GM19238 (cell line): Measurements from ENCODE around the gene ZNF337.
"Not testable (repeated sequence)": the region's sequence is repeated elsewhere in the genome, so short reads cannot be mapped to it uniquely, and the experiment has no call there.

ENCODE experiments used
- DNase-seq: peaks from one replicate; pipeline ENCODE4 v3.0.0; 2011; ENCODE audit warnings: low spot score; ENCODE audit not compliant: insufficient read length

Gene ZNF337

DNA sequence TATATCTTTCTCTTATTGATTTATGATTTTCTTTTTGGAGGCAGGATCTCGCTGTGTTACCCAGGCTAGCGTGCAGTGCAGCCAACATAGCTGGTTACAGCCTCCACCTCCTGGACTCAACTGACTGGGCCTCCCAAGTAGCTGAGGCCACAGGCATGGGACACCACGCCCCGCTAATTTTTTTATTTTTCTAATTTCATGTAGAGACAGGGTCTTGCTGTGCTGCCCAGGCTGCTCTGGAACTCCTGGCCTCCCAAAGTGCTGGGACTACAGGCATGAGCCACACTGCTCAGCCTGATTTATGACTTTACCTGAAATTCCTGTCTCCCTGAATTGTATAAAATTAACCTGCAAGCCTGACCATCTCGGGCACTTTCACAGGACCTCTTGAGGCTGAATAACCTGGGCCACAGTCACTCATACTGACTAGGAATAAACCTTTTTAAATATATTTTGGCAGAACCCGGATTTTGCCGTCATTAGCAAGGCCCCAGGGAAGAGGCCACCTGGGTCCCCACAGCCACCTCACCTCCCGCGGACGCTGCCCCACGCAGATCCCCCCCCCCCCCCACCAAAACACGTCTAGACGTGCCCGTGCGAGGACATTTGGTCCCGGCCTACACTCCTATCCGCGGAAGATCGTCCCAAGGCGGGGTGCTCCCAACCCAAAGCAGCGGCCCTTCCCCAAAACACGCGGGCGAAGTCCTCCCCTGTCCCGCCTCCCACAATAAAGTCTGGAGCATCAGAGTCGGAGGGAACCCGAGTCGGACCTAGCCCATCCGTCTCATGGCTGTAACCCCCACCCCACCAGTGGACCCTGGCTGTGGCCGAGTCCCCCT lies 902 bp downstream of the ZNF337 start:
- no peak for DNase-seq

DNA sequence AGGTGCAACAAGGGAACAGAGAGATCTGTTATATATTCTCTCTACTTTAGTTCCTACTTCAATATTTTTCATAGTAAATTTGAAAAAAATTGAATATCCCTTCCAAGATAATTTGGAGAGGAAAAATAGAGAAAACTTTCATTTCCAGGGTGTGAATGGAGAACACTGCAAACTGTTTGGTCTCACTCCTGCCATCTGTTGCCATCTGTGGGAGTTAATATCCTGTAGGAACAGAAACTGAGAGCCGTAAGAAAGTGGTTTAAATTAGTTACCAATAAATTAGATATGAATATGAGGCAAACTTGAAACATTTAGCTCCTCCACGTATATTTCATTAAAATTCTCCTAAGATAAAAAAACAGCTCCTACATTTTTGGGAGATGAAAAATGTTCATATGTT lies 4.2 kb downstream of the ZNF337 start:
- DNase-seq, result no peak

DNA sequence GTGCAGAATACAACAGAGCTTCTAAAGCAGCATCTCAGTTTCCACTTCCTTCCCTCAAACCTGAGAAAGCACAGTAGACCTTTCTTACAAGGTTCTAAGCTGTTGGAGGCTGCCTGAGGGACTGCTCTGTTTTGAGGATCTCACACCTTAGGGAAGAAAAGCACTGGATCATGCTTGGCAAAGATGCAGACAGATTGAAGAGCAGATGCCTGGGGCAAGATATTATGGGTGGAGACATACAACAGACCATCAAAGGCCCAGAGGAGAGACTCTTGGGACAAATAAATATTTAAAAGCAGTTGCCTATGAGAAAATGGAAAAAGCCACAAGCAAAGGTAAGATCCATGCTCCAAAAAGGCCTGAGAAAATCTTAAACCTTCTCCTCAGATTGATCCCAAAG lies 6.2 kb downstream of the ZNF337 start:
- no peak for DNase-seq

- DNase-seq, result no peak
Observed at GRCh38 chr20:25686081-25687067, 10.3 kb downstream of the ZNF337 start.

DNA sequence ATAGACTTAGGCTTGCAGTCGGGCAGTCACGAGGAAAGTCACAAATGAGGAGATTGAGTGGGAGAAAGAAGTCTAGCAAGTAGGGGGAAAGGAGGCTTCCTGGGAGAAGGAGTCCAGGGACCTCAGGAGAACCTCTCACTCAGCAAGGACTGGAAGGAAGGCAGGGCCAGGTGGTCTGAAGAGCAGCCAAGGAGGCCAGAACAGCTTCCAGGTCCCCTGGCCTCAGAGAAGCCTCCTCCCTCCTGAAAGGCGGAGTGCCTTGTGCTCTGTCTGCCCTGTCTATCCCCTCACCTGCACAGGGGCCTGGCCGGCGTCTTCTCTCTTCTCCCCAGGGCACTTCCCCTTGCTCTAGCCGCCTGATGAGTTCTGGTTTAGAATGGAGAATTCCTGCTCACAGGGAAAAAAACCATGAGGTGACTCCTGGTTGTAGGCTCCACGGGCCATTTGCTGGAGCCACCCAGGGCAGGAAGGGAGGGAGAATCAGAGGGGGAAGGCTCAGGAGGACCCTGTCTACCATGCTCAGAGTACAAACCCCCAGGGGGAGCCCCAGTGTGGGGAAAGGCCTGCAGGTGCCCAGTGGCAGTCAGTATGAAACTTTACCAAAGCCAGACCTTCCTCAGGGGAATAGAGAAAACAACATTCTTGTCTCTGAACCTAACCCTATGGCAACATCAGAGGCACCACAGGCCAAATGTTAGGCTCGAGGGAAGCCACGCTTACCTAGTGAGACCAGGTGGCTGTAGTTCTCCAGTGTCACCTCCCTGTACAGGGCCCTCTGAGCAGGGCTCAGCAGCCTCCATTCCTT lies 11.2 kb downstream of the ZNF337 start:
- DNase-seq, result no peak

GRCh38 chr20:25683826-25684225 lies 12.8 kb downstream of the ZNF337 start:
- not testable (repeated sequence) for DNase-seq

DNA sequence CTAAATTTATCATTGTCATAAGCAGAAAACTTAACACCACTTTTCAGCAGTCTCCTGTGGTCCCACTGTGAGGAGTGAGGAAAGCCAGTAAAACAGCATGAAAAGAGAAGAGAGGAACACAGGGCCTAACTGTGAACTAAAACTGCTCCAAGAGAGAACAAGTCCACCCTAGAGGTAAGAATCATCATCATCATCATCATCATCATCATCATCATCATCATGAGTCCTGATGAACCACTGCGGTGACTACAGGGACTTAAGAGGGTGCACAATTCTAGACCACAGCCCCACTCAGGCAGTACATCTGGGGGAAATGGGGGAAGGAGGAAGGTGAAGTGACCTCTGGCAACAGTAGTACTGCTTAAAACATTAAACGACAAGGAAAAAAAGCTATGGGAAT lies 13.6 kb downstream of the ZNF337 start:
- no peak for DNase-seq

DNA sequence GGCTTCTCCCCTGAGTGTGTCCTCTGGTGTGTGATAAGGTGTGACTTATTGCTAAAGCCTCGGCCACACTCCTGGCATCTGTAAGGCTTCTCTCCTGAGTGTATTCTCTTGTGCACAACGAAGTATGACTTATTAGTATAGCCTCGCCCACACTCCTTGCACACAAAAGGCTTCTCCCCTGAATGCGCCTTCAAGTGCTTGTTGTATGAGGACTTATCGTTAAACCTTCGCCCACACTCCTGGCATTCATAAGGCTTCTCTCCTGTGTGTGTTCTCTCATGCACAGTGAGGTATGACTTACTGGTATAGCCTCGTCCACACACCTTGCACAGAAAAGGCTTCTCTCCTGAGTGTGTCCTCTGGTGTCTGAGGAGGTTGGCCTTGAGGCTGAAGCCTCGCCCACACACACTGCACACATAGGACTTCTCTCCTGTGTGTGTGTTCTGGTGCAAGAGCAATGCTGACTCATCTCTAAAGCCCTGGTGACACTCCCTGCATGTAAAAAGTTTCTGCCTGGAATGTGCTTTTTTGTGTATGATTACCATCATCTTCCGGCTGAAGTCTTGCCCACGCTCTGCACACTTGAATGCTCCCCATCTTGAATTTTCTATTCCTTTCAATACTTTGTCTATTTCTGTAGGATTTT lies 20.4 kb downstream of the ZNF337 start:
- no peak for DNase-seq

GRCh38 chr20:25675161-25675560 lies 21.5 kb downstream of the ZNF337 start:
- DNase-seq, result no peak

DNA sequence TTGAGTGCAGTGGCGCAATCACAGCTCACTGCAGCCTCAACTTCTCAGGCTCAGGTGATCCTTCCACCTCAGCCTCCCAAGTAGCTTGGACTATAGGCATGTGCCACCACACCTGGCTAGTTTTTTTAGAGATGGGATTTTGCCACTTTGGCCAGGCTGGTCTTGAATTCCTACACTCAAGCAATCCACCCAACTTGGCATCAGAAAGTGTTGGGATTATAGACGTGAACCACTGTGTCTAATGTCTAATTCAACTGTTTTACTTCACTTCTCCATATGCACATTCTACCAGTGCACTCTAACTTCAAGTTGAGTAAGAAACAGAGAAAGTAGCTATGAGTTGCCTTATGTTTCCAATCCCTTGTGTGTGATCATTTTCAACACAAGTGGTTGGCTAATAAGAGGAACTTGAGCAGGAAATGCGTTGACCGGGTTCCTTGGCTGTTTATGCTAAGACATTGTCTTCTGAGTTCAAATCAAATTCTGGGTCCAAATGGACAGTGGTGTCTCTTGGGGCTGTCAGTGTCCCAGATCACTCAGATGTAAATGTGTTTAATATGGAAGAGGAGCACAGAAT lies 23.9 kb downstream of the ZNF337 start:
- DNase-seq, result no peak

GRCh38 chr20:25669826-25670422 lies 26.7 kb downstream of the ZNF337 start:
- no peak for DNase-seq

GRCh38 chr20:25668446-25668845 lies 28.2 kb downstream of the ZNF337 start:
- no peak for DNase-seq

DNA sequence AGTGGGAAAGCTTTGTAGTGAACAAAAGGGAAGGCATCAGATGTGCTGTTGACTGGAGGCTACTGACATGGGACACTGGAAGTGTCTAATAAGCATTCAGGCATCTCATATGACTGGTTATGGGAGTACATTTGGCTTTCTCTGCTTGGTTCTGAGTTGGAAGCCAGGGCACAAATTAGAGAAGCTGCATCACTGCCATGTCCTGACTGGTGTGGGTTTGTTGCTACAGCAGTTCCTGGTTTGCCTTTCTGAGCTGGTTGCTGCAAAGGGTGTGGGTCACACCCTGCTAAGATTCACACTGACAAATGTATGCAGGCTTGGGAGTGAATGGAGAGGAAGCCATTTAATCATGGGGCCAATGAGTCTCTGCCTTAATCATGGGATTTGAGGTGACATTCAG lies 36.7 kb downstream of the ZNF337 start:
- DNase-seq, result no peak

- no peak for DNase-seq
Observed at GRCh38 chr20:25654487-25654886, 42.2 kb downstream of the ZNF337 start.

GRCh38 chr20:25652866-25653265 lies 43.8 kb downstream of the ZNF337 start:
- not testable (repeated sequence) for DNase-seq

- DNase-seq, result no peak
Observed at GRCh38 chr20:25644814-25645213, 51.8 kb downstream of the ZNF337 start.

- no peak for DNase-seq
Observed at GRCh38 chr20:25643716-25644115, 52.9 kb downstream of the ZNF337 start.

DNA sequence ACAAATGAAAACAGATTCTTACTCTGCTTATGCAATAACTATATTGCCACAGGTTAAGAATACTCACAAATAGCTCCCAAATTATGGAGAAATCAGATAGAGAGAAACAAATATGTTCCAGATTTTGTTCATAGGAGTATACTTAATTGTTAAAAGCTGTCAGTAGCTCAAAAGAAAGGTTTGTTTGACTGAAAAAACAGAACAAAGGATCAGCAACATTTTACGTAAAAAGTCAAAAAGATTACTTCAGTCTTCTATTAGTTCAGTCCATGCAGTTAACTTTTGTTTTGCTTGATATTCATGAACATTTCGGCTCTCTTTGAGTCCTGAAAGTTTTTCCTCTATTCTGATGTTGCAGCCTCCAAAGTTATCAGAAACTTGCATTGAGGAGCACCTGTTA lies 59.4 kb downstream of the ZNF337 start:
- DNase-seq, result no peak

- no peak for DNase-seq
Observed at GRCh38 chr20:25632940-25633790, 63.5 kb downstream of the ZNF337 start.
